Spleen (tissue), 11 donors: ENCODE data around the gene PTPN11. TPM values are rescaled to one million over a fixed set of nuclear protein-coding genes. Genes with fewer than 3 reads are reported as not detected.

ENCODE experiments used
- DNase-seq: peaks from one replicate; pipeline ENCODE4 v3.0.0-alpha.2; 2020
- H3K27ac ChIP-seq, 8 donors: fragments of 200-600 bp; sonication (generic) in 7 of 8; 1 replicate in 4 of 8; 2 replicates in 4 of 8; pipeline versions ENCODE4 v1.5.0 to v1.8.0; 2016 to 2021; ENCODE audit warnings: inconsistent platforms in 4 of 8, mild to moderate bottlenecking in 4 of 8, moderate library complexity in 1 of 8
- H3K27me3 ChIP-seq, 7 donors: fragments of 200-600 bp; sonication (generic) in 6 of 7; replicated peaks in 1 of 7; 1 replicate in 4 of 7; 2 replicates in 3 of 7; pipeline versions ENCODE4 v1.5.0 to v1.8.0; 2016 to 2021; ENCODE audit warnings: inconsistent platforms in 3 of 7, mild to moderate bottlenecking in 1 of 7
- H3K36me3 ChIP-seq, 6 donors: fragments of 200-600 bp; sonication (generic) in 5 of 6; 1 replicate in 4 of 6; 2 replicates in 2 of 6; pipeline versions ENCODE4 v1.5.0 to v1.8.0; 2016 to 2021; ENCODE audit warnings: inconsistent platforms in 2 of 6
- H3K4me1 ChIP-seq, 6 donors: fragments of 200-600 bp; sonication (generic) in 5 of 6; 1 replicate in 3 of 6; 2 replicates in 3 of 6; pipeline versions ENCODE4 v1.5.0 to v1.8.0; 2016 to 2021; ENCODE audit warnings: inconsistent platforms in 3 of 6
- H3K4me3 ChIP-seq, 8 donors: fragments of 200-600 bp; sonication (generic) in 7 of 8; 1 replicate in 4 of 8; 2 replicates in 4 of 8; pipeline versions ENCODE4 v1.5.0 to v1.8.0; 2016 to 2021; ENCODE audit warnings: inconsistent platforms in 4 of 8, mild to moderate bottlenecking in 4 of 8, moderate library complexity in 2 of 8
- H3K9me3 ChIP-seq, 8 donors: fragments of 200-600 bp; sonication (generic) in 7 of 8; 1 replicate in 4 of 8; 2 replicates in 4 of 8; pipeline versions ENCODE4 v1.5.0 to v1.8.0; 2016 to 2021; ENCODE audit warnings: inconsistent platforms in 4 of 8
- CTCF ChIP-seq, 11 experiments: fragments of 200-600 bp in 7 of 11; fragments of 450-650 bp in 4 of 11; sonication (generic) in 4 of 11; IDR thresholded peaks in 8 of 11; conservative IDR thresholded peaks in 3 of 11; 1 replicate in 7 of 11; 2 replicates in 4 of 11; pipeline versions ENCODE4 v1.4.0 to v1.8.0; 2016 to 2021; ENCODE audit warnings: antibody characterized with exemption in 11 of 11, inconsistent platforms in 4 of 11, mild to moderate bottlenecking in 1 of 11
- POLR2A ChIP-seq, 3 donors: fragments of 450-650 bp; IDR thresholded peaks; one replicate each; pipeline ENCODE4 v1.5.1; 2017; ENCODE audit warnings: antibody characterized with exemption in 3 of 3, mild to moderate bottlenecking in 1 of 3
- POLR2AphosphoS5 ChIP-seq, 3 donors: sonication (generic); formaldehyde crosslinking; IDR thresholded peaks; one replicate each; pipeline ENCODE4 v1.5.1; 2017; ENCODE audit warnings: antibody characterized with exemption in 3 of 3
- WGBS, 5 donors: extraction: QIAGEN DNeasy Blood & Tissue Kit in 3 of 5; methylation state at CpG; one replicate each; pipeline versions ENCODE4 v1.1.5 to v1.1.7; 2013 to 2018; 5-methylcytosine and 5-hydroxymethylcytosine counted together
- intact Hi-C: fragments of 100-400 bp; cut with DNase I; formaldehyde crosslinking; loops from one replicate; pipeline ENCODE4 v1.15.0; 2023; ENCODE audit warnings: low total_unique reads
- polyA plus RNA-seq, 3 donors: library from polyadenylated mRNA; stranded (reverse); fragments of 200-250 nt; gene quantifications; one replicate each; pipeline ENCODE4 v1.2.1, GENCODE V29; 2013
- total RNA-seq, 7 donors: library from RNA; depleted of rRNA in 3 of 7; stranded (reverse); fragments of >200 nt in 3 of 7; fragmentation: NEBNext Ultra II Directional in 4 of 7; extraction: Animal tissue kit (Norgen Biotek cat#: 25700) in 4 of 7; gene quantifications; one replicate each; pipeline versions ENCODE4 v1.1.0 to v1.2.1, GENCODE V29; 2016 to 2021
- donor health status: healthy with polysubstance abuse.
- donor health status: DM: no; HTN: no; CAD: no; lungs with moderate emphysema.
- donor health status: DM: no; HTN: no; CAD: no.
- donor health status: Bipolar disorder and iron deficiency.
- donor health status: healthy.
- donor health status: DM: no; HTN: no; CAD: no.
- donor health status: DM: yes; HTN: yes; CAD: no.

Gene PTPN11
- total and polyA plus RNA-seq, 10 donors, result 12.1 to 71.8 (median 61.5) TPM

- no peak for TF ChIP-seq POLR2AphosphoS5 (IDR thresholded peaks at IDR 0.05)
- TF ChIP-seq POLR2A (IDR thresholded peaks at IDR 0.05), result no peak
- TF ChIP-seq CTCF (IDR thresholded peaks at IDR 0.05 in 8 of 11, conservative IDR thresholded peaks at IDR 0.05 in 3 of 11), result no peak
- WGBS, 5 donors, result 48 to 69% (median 53%) methylated on average over 2 of the region's 2 CpGs
- Histone ChIP-seq H3K27ac (no peak overlapping the region), H3K4me1 (no peaks in the 10 kb centered on the region), H3K9me3 (no peaks in the 10 kb centered on the region), H3K27me3 (peaks cover 0 to 28% (median 0%) of the 10 kb centered on the region in 7 donors), H3K4me3 (no peak overlapping the region), H3K36me3 (no peaks in the 10 kb centered on the region)
- DNase-seq, result no peak
- intact Hi-C loops, result no loop called here
Observed at GRCh38 chr12:112546996-112547395, 128.2 kb downstream of the PTPN11 start.

- Histone ChIP-seq H3K9me3 (peaks cover 0 to 9% (median 0%) of the 10 kb centered on the region in 8 donors), H3K4me3 (no peak overlapping the region), H3K4me1 (no peaks in the 10 kb centered on the region), H3K27me3 (peaks cover 0 to 35% (median 0%) of the 10 kb centered on the region in 7 donors), H3K27ac (no peak overlapping the region), H3K36me3 (no peaks in the 10 kb centered on the region)
- intact Hi-C loops, result no loop called here
- no peak for TF ChIP-seq POLR2AphosphoS5 (IDR thresholded peaks at IDR 0.05)
- no peak for TF ChIP-seq POLR2A (IDR thresholded peaks at IDR 0.05)
- no peak for TF ChIP-seq CTCF (IDR thresholded peaks at IDR 0.05 in 8 of 11, conservative IDR thresholded peaks at IDR 0.05 in 3 of 11)
- no peak for DNase-seq
- WGBS, 5 donors, result 73 to 88% (median 79%) methylated on average over 5 of the region's 5 CpGs
Observed at GRCh38 chr12:112549031-112549430, 130.3 kb downstream of the PTPN11 start.

GRCh38 chr12:112551681-112552080 lies 132.9 kb downstream of the PTPN11 start:
- H3K36me3 ChIP-seq, result no peaks in the 10 kb centered on the region
- no peaks in the 10 kb centered on the region for H3K4me1 ChIP-seq
- TF ChIP-seq POLR2AphosphoS5 (IDR thresholded peaks at IDR 0.05), result no peak
- no peak for TF ChIP-seq CTCF (IDR thresholded peaks at IDR 0.05 in 8 of 11, conservative IDR thresholded peaks at IDR 0.05 in 3 of 11)
- TF ChIP-seq POLR2A (IDR thresholded peaks at IDR 0.05), result no peak
- no peak overlapping the region for H3K4me3 ChIP-seq
- H3K27me3 ChIP-seq, result peaks cover 0 to 42% (median 4%) of the 10 kb centered on the region in 7 donors
- 65 to 76% (median 73%) methylated on average over 5 of the region's 5 CpGs for WGBS, 5 donors
- intact Hi-C loops, result no loop called here
- H3K9me3 ChIP-seq, result peaks cover 0 to 9% (median 0%) of the 10 kb centered on the region in 8 donors
- H3K27ac ChIP-seq, result no peak overlapping the region
- DNase-seq, result no peak

- no peak for DNase-seq
- Histone ChIP-seq H3K27me3 (peaks cover 0 to 25% (median 4%) of the 10 kb centered on the region in 7 donors), H3K36me3 (no peaks in the 10 kb centered on the region), H3K27ac (no peak overlapping the region), H3K4me1 (no peaks in the 10 kb centered on the region), H3K4me3 (no peak overlapping the region), H3K9me3 (peaks cover 0 to 9% (median 0%) of the 10 kb centered on the region in 8 donors)
- WGBS, 5 donors, result 80 to 87% (median 82%) methylated on average over 9 of the region's 9 CpGs
- intact Hi-C loops, result no loop called here
- TF ChIP-seq CTCF (IDR thresholded peaks at IDR 0.05 in 8 of 11, conservative IDR thresholded peaks at IDR 0.05 in 3 of 11) (no peak), POLR2AphosphoS5 (IDR thresholded peaks at IDR 0.05) (no peak)
Observed at GRCh38 chr12:112555621-112556233, 137.0 kb downstream of the PTPN11 start.
